HEK293 (cell line): ENCODE results near the gene NOS1AP.

ENCODE experiments used
- CTCF ChIA-PET: fragments of 350-600 bp; formaldehyde crosslinking; extraction: SDS; loops from one replicate; lab custom pipeline; 2021; ENCODE audit warnings: antibody characterized with exemption; lab: Yijun Ruan, JAX
- POLR2A ChIA-PET: fragments of 300-600 bp; formaldehyde crosslinking; extraction: SDS; loops from one replicate; lab custom pipeline; 2020; ENCODE audit warnings: antibody characterized with exemption, inconsistent platforms; lab: Yijun Ruan, JAX
- H3K27ac ChIP-seq: fragments of 200-500 bp; sonication (Bioruptor generic); 2 replicates; pipeline ENCODE4 v1.5.1; 2014; ENCODE audit warnings: low read depth, low read length, control low read depth, inconsistent platforms; ENCODE audit errors: extremely low read depth
- H3K36me3 ChIP-seq, 2 experiments: fragments of 200-500 bp in 1 of 2; sonication (Bioruptor generic) in 1 of 2; 1 replicate in 1 of 2; 2 replicates in 1 of 2; pipeline ENCODE4 v1.5.1; 2014 to 2017; ENCODE audit warnings: inconsistent platforms in 2 of 2, low read length in 2 of 2; ENCODE audit not compliant: control insufficient read depth in 2 of 2, insufficient read depth in 1 of 2
- H3K4me1 ChIP-seq: fragments of 200-500 bp; sonication (Bioruptor generic); 2 replicates; pipeline ENCODE4 v1.5.1; 2014; ENCODE audit warnings: mild to moderate bottlenecking, low read length, inconsistent platforms; ENCODE audit not compliant: control insufficient read depth, insufficient read depth
- H3K4me3 ChIP-seq: 2 replicates; pipeline ENCODE4 v1.5.1; 2011; ENCODE audit warnings: low read depth, mild to moderate bottlenecking, control low read depth, low read length, moderate library complexity
- H3K9me3 ChIP-seq: fragments of 200-500 bp; sonication (Bioruptor generic); 2 replicates; pipeline ENCODE4 v1.5.1; 2014; ENCODE audit warnings: low read depth, low read length, inconsistent platforms; ENCODE audit not compliant: control insufficient read depth, insufficient read depth
- ATF2 ChIP-seq: fragments of 450-650 bp; formaldehyde crosslinking; IDR thresholded peaks from 2 replicates; pipeline ENCODE4 v1.5.1; 2016; ENCODE audit warnings: missing biosample characterization, missing genetic modification characterization, low read depth
- BCL11B ChIP-seq: fragments of 450-650 bp; formaldehyde crosslinking; IDR thresholded peaks from 2 replicates; pipeline ENCODE4 v1.5.1; 2016; ENCODE audit warnings: low read depth, missing biosample characterization, missing genetic modification characterization
- HOXC10 ChIP-seq: sonication (generic); formaldehyde crosslinking; IDR thresholded peaks from 2 replicates; pipeline ENCODE4 v1.8.1; 2023; ENCODE audit warnings: mild to moderate bottlenecking, missing genetic modification reagents
- PRDM4 ChIP-seq: fragments of 450-650 bp; formaldehyde crosslinking; IDR thresholded peaks from 2 replicates; pipeline ENCODE4 v1.5.1; 2017; ENCODE audit warnings: missing biosample characterization, missing genetic modification characterization
- RBAK ChIP-seq: fragments of 450-650 bp; formaldehyde crosslinking; IDR thresholded peaks from 2 replicates; pipeline ENCODE4 v1.5.1; 2016; ENCODE audit warnings: missing biosample characterization, missing genetic modification characterization
- ZBTB44 ChIP-seq: fragments of 450-650 bp; IDR thresholded peaks from 2 replicates; pipeline ENCODE4 v1.5.1; 2018; ENCODE audit warnings: missing biosample characterization, mild to moderate bottlenecking, missing genetic modification characterization
- ZBTB8A ChIP-seq: fragments of 450-650 bp; formaldehyde crosslinking; IDR thresholded peaks from 2 replicates; pipeline ENCODE4 v1.5.1; 2016; ENCODE audit warnings: missing biosample characterization, missing genetic modification characterization
- ZFP69B ChIP-seq: fragments of 450-650 bp; formaldehyde crosslinking; IDR thresholded peaks from 2 replicates; pipeline ENCODE4 v1.5.1; 2016; ENCODE audit warnings: missing biosample characterization, missing genetic modification characterization
- ZNF175 ChIP-seq: fragments of 450-650 bp; formaldehyde crosslinking; IDR thresholded peaks from 2 replicates; pipeline ENCODE4 v1.5.1; 2016; ENCODE audit warnings: missing biosample characterization, missing genetic modification characterization
- ZNF223 ChIP-seq: fragments of 450-650 bp; formaldehyde crosslinking; IDR thresholded peaks from 2 replicates; pipeline ENCODE4 v1.5.1; 2016; ENCODE audit warnings: missing biosample characterization, missing genetic modification characterization
- ZNF280D ChIP-seq: fragments of 450-650 bp; formaldehyde crosslinking; IDR thresholded peaks from 2 replicates; pipeline ENCODE4 v1.5.1; 2016; ENCODE audit warnings: missing biosample characterization, missing genetic modification characterization
- ZNF473 ChIP-seq: fragments of 450-650 bp; formaldehyde crosslinking; IDR thresholded peaks from 2 replicates; pipeline ENCODE4 v1.5.1; 2017; ENCODE audit warnings: missing biosample characterization, missing genetic modification characterization
- ZNF514 ChIP-seq: fragments of 450-650 bp; formaldehyde crosslinking; IDR thresholded peaks from 2 replicates; pipeline ENCODE4 v1.5.1; 2016; ENCODE audit warnings: missing biosample characterization, missing genetic modification characterization
- ZNF518A ChIP-seq: fragments of 450-650 bp; formaldehyde crosslinking; conservative IDR thresholded peaks from 2 replicates; pipeline ENCODE4 v1.5.1; 2016; ENCODE audit warnings: low read depth, missing biosample characterization, missing genetic modification characterization
- ZNF629 ChIP-seq: fragments of 450-650 bp; formaldehyde crosslinking; IDR thresholded peaks from 2 replicates; pipeline ENCODE4 v1.5.1; 2017; ENCODE audit warnings: missing biosample characterization, missing genetic modification characterization
- ZNF747 ChIP-seq: fragments of 450-650 bp; formaldehyde crosslinking; IDR thresholded peaks from 2 replicates; pipeline ENCODE4 v1.5.1; 2016; ENCODE audit warnings: missing biosample characterization, missing genetic modification characterization
- ZNF785 ChIP-seq: fragments of 450-650 bp; formaldehyde crosslinking; IDR thresholded peaks from 2 replicates; pipeline ENCODE4 v1.5.1; 2016; ENCODE audit warnings: missing biosample characterization, missing genetic modification characterization
- ZNF843 ChIP-seq: fragments of 450-650 bp; formaldehyde crosslinking; IDR thresholded peaks from 2 replicates; pipeline ENCODE4 v1.5.1; 2016; ENCODE audit warnings: missing biosample characterization, missing genetic modification characterization

NOS1AP gene

GRCh38 chr1:162038624-162039023 lies 30.9 kb upstream of the NOS1AP start (continued):
- TF ChIP-seq PRDM4 (tag by site-specific recombination) (no peak), ZNF223 (tag by site-specific recombination) (no peak), ZNF518A (tag by site-specific recombination) (no peak), ZBTB8A (no peak), ZNF473 (no peak), ZNF629 (0 out of 2 replicates have a peak, but pooled peaks have one; percentile 20), ZNF747 (tag by site-specific recombination) (no peak), ZNF175 (no peak), ZNF785 (tag by site-specific recombination) (no peak), BCL11B (tag by site-specific recombination) (no peak), RBAK (tag by site-specific recombination) (no peak), ATF2 (tag by site-specific recombination) (peak; percentile 88)
- TF ChIP-seq, all 188 proteins: peak for 3

GRCh38 chr1:162040001-162040400 lies 29.5 kb upstream of the NOS1AP start:
- TF ChIP-seq HOXC10: no peak
- no peak for TF ChIP-seq ZNF280D (tag by site-specific recombination)
- TF ChIP-seq ZNF843 (tag by site-specific recombination): no peak
- no peak for TF ChIP-seq ZFP69B (tag by site-specific recombination)
- no peak for TF ChIP-seq ZNF514 (tag by site-specific recombination)
- TF ChIP-seq ZBTB44 (tag by site-specific recombination): no peak
- ChIA-PET CTCF (interaction anchor here (0.6 to 7.6 kb wide), 5 partner anchors 9 to 278 kb away, joined by 3 to 239 read pairs (median 6); no protein-coding TSS in a partner anchor), POLR2A (no interaction called here)

More at GRCh38 chr1:162040001-162040400, 29.5 kb upstream of the NOS1AP start:
- H3K4me1 ChIP-seq: no peaks in the 10 kb centered on the region
- no peaks in the 10 kb centered on the region for H3K9me3 ChIP-seq
- no peaks in the 10 kb centered on the region for H3K36me3 ChIP-seq
- H3K27ac ChIP-seq: no peak overlapping the region
- no peak overlapping the region for H3K4me3 ChIP-seq
